H1 (cell line): ENCODE measurements around the gene PSMB9. TPM values are rescaled to one million over a fixed set of nuclear protein-coding genes. Genes with fewer than 3 reads are reported as not detected.

Source experiments
- CTCF ChIA-PET: fragments of 300-600 bp; sonication (Branson Sonifier 250); formaldehyde crosslinking; loops from one replicate; lab custom pipeline; 2021; ENCODE audit not compliant: partially characterized antibody; lab: Charles Lee
- POLR2A ChIA-PET: fragments of 300-600 bp; sonication (Branson Sonifier 250); formaldehyde crosslinking; loops from one replicate; lab custom pipeline; 2021; ENCODE audit warnings: inconsistent platforms; ENCODE audit not compliant: partially characterized antibody; lab: Charles Lee
- DNase-seq, 2 experiments: peaks; one replicate each; pipeline versions ENCODE4 v3.0.0 to v3.0.0-alpha.2; 2010 to 2022; ENCODE audit warnings: low spot score in 2 of 2, low read depth in 1 of 2, mixed read lengths in 1 of 2
- FAIRE-seq: peaks from 2 replicates; lab custom pipeline; 2011; peaks lifted over from hg19 to GRCh38; lab: Jason Lieb, UNC
- H2AFZ ChIP-seq: 2 replicates; pipeline ENCODE4 v1.8.1; 2012; ENCODE audit warnings: low read length, inconsistent platforms
- H2AK5ac ChIP-seq: 2 replicates; pipeline ENCODE4 v1.6.1; 2013; ENCODE audit warnings: low read depth, low read length
- H2BK120ac ChIP-seq: replicated peaks from 2 replicates; pipeline ENCODE3; 2013; ENCODE audit warnings: low read depth, low read length, inconsistent platforms
- H2BK12ac ChIP-seq: 2 replicates; pipeline ENCODE4 v1.6.1; 2013; ENCODE audit warnings: low read depth, low read length
- H2BK15ac ChIP-seq: 2 replicates; pipeline ENCODE4 v1.6.1; 2013; ENCODE audit warnings: low read length
- H2BK20ac ChIP-seq: 2 replicates; pipeline ENCODE4 v1.6.1; 2013; ENCODE audit warnings: low read length
- H2BK5ac ChIP-seq: 2 replicates; pipeline ENCODE4 v1.6.1; 2013; ENCODE audit warnings: low read depth, low read length
- H3K14ac ChIP-seq: 2 replicates; pipeline ENCODE4 v1.6.1; 2013; ENCODE audit warnings: inconsistent platforms; ENCODE audit not compliant: insufficient read length
- H3K18ac ChIP-seq: 2 replicates; pipeline ENCODE4 v1.6.1; 2013; ENCODE audit warnings: low read length; ENCODE audit errors: extremely low read depth
- H3K23ac ChIP-seq: 2 replicates; pipeline ENCODE4 v1.6.1; 2013; ENCODE audit warnings: inconsistent platforms; ENCODE audit not compliant: insufficient read length
- H3K23me2 ChIP-seq: 2 replicates; pipeline ENCODE4 v1.6.1; 2013; ENCODE audit warnings: low read depth, low read length
- H3K27ac ChIP-seq: 2 replicates; pipeline ENCODE4 v1.6.1; 2011; ENCODE audit warnings: low read depth, low read length, inconsistent platforms
- H3K27me3 ChIP-seq, 4 experiments: replicated peaks in 1 of 4; 1 replicate in 1 of 4; 2 replicates in 3 of 4; pipeline versions ENCODE4 v1.6.1 to v1.8.1; 2011 to 2013; ENCODE audit warnings: low read length in 3 of 4, mild to moderate bottlenecking in 3 of 4, inconsistent platforms in 2 of 4, mixed read lengths in 2 of 4, moderate library complexity in 1 of 4; ENCODE audit not compliant: control insufficient read depth in 3 of 4, insufficient read depth in 3 of 4; ENCODE audit errors: extremely low read depth in 1 of 4
- H3K36me3 ChIP-seq, 4 experiments: 2 replicates each; pipeline versions ENCODE4 v1.6.1 to v1.8.1; 2011 to 2013; ENCODE audit warnings: mild to moderate bottlenecking in 4 of 4, low read length in 3 of 4, moderate library complexity in 2 of 4, control low read depth in 1 of 4, inconsistent platforms in 1 of 4; ENCODE audit not compliant: insufficient read depth in 4 of 4, control insufficient read depth in 2 of 4
- H3K4ac ChIP-seq: replicated peaks from 2 replicates; pipeline ENCODE3; 2013; ENCODE audit warnings: low read length, low read depth, mixed read lengths, inconsistent platforms; ENCODE audit not compliant: insufficient read length
- H3K4me1 ChIP-seq, 4 experiments: replicated peaks in 1 of 4; 1 replicate in 1 of 4; 2 replicates in 3 of 4; pipeline versions ENCODE4 v1.6.1 to v1.8.1; 2011 to 2013; ENCODE audit warnings: low read length in 3 of 4, inconsistent platforms in 2 of 4, mixed read lengths in 1 of 4; ENCODE audit not compliant: insufficient read depth in 4 of 4, control insufficient read depth in 3 of 4
- H3K4me2 ChIP-seq, 2 experiments: 2 replicates each; pipeline versions ENCODE4 v1.6.1 to v1.8.1; 2011 to 2013; ENCODE audit warnings: low read depth in 2 of 2, low read length in 2 of 2, control low read depth in 1 of 2, inconsistent platforms in 1 of 2, mild to moderate bottlenecking in 1 of 2; ENCODE audit not compliant: insufficient read depth in 1 of 2
- H3K4me3 ChIP-seq, 4 experiments: fragments of 200-600, 300-600 bp in 1 of 4; sonication (generic), shearing (Covaris generic), sonication (Bioruptor Twin) in 1 of 4; 2 replicates each; pipeline versions ENCODE4 v1.5.1 to v1.8.1; 2011 to 2016; ENCODE audit warnings: low read length in 4 of 4, low read depth in 3 of 4, control low read depth in 2 of 4, inconsistent platforms in 2 of 4, mild to moderate bottlenecking in 2 of 4, mixed read lengths in 1 of 4, moderate library complexity in 1 of 4; ENCODE audit not compliant: insufficient read depth in 2 of 4; ENCODE audit errors: extremely low read depth in 1 of 4
- H3K56ac ChIP-seq: replicated peaks from 2 replicates; pipeline ENCODE3; 2013; ENCODE audit warnings: low read depth, mild to moderate bottlenecking, mixed read lengths, low read length, inconsistent platforms; ENCODE audit not compliant: insufficient read length
- H3K79me1 ChIP-seq: 2 replicates; pipeline ENCODE4 v1.6.1; 2013; ENCODE audit warnings: low read depth, low read length, control low read depth
- H3K79me2 ChIP-seq, 2 experiments: 2 replicates each; pipeline versions ENCODE4 v1.6.1 to v1.8.1; 2012 to 2013; ENCODE audit warnings: low read length in 2 of 2, mild to moderate bottlenecking in 2 of 2, inconsistent platforms in 1 of 2; ENCODE audit not compliant: insufficient read depth in 2 of 2, control insufficient read depth in 1 of 2
- H3K9ac ChIP-seq, 4 experiments: replicated peaks in 1 of 4; 1 replicate in 1 of 4; 2 replicates in 3 of 4; pipeline versions ENCODE4 v1.6.1 to v1.8.1; 2011 to 2013; ENCODE audit warnings: low read depth in 3 of 4, low read length in 3 of 4, control low read depth in 2 of 4, mild to moderate bottlenecking in 2 of 4, moderate library complexity in 2 of 4, inconsistent platforms in 1 of 4; ENCODE audit errors: extremely low read depth in 1 of 4
- H3K9me3 ChIP-seq, 2 experiments: 2 replicates each; pipeline versions ENCODE4 v1.6.1 to v1.8.1; 2012 to 2013; ENCODE audit warnings: mild to moderate bottlenecking in 2 of 2, moderate library complexity in 2 of 2, control low read depth in 1 of 2, inconsistent platforms in 1 of 2, low read depth in 1 of 2, low read length in 1 of 2, mixed read lengths in 1 of 2; ENCODE audit not compliant: insufficient read depth in 2 of 2
- H4K20me1 ChIP-seq, 2 experiments: replicated peaks in 1 of 2; 2 replicates each; pipeline versions ENCODE3 to v1.8.1; 2011 to 2013; ENCODE audit warnings: inconsistent platforms in 2 of 2, low read length in 2 of 2, mild to moderate bottlenecking in 1 of 2; ENCODE audit not compliant: insufficient read depth in 2 of 2, control insufficient read depth in 1 of 2
- H4K5ac ChIP-seq: 2 replicates; pipeline ENCODE4 v1.6.1; 2013; ENCODE audit warnings: low read length, low read depth, mixed read lengths, inconsistent platforms; ENCODE audit not compliant: insufficient read length
- H4K8ac ChIP-seq: 2 replicates; pipeline ENCODE4 v1.8.0; 2013; ENCODE audit warnings: mild to moderate bottlenecking, moderate library complexity, low read length, inconsistent platforms; ENCODE audit not compliant: insufficient read depth; ENCODE audit errors: extremely low read depth
- H4K91ac ChIP-seq: replicated peaks from 2 replicates; pipeline ENCODE3; 2013; ENCODE audit warnings: low read length, mixed read lengths, inconsistent platforms; ENCODE audit not compliant: insufficient read length
- ATF2 ChIP-seq: IDR thresholded peaks from 2 replicates; pipeline ENCODE4 v1.6.1; 2012; ENCODE audit warnings: low read length, inconsistent platforms
- CBX5 ChIP-seq: fragments of 300-800, 300-1000 bp; sonication (generic); IDR thresholded peaks from 2 replicates; pipeline ENCODE4 v1.7.1; 2016; ENCODE audit warnings: antibody characterized with exemption, low read length, low read depth
- EP300 ChIP-seq, 2 experiments: IDR thresholded peaks; 1 replicate in 1 of 2; 2 replicates in 1 of 2; pipeline ENCODE4 v1.6.1; 2011 to 2012; ENCODE audit warnings: low read depth in 2 of 2, low read length in 2 of 2, mild to moderate bottlenecking in 2 of 2, borderline replicate concordance in 1 of 2, inconsistent platforms in 1 of 2, moderate library complexity in 1 of 2
- FOSL1 ChIP-seq: IDR thresholded peaks from 2 replicates; pipeline ENCODE4 v1.6.1; 2011; ENCODE audit warnings: mild to moderate bottlenecking, low read depth, low read length, moderate library complexity; ENCODE audit not compliant: insufficient read depth
- KDM1A ChIP-seq: fragments of 200-600, 300-600 bp; sonication (generic); IDR thresholded peaks from 2 replicates; pipeline ENCODE4 v1.7.1; 2016; ENCODE audit warnings: mild to moderate bottlenecking, low read length, borderline replicate concordance
- KDM5A ChIP-seq: fragments of 200-600 bp; IDR thresholded peaks from 2 replicates; pipeline ENCODE4 v1.7.1; 2012; ENCODE audit warnings: mild to moderate bottlenecking, low read length, inconsistent platforms, mixed read lengths
- PHF8 ChIP-seq: fragments of 200-600 bp; sonication (generic); conservative IDR thresholded peaks from 2 replicates; pipeline ENCODE4 v1.7.1; 2012; ENCODE audit warnings: low read depth, mild to moderate bottlenecking, inconsistent platforms, low read length, moderate library complexity
- RBBP5 ChIP-seq: IDR thresholded peaks from 2 replicates; pipeline ENCODE4 v1.7.1; 2012; ENCODE audit warnings: low read depth, mild to moderate bottlenecking, inconsistent platforms, low read length, moderate library complexity, borderline replicate concordance
- SIX5 ChIP-seq: IDR thresholded peaks from 2 replicates; pipeline ENCODE4 v1.6.1; 2011; ENCODE audit warnings: mild to moderate bottlenecking, low read depth, low read length
- SP2 ChIP-seq: IDR thresholded peaks from 2 replicates; pipeline ENCODE4 v1.6.1; 2012; ENCODE audit warnings: mild to moderate bottlenecking, low read length, inconsistent platforms
- SP4 ChIP-seq: IDR thresholded peaks from 2 replicates; pipeline ENCODE4 v1.6.1; 2012; ENCODE audit warnings: low read length, inconsistent platforms
- SRF ChIP-seq: IDR thresholded peaks from 2 replicates; pipeline ENCODE4 v1.6.1; 2011; ENCODE audit warnings: mild to moderate bottlenecking, low read depth, low read length, moderate library complexity
- SUZ12 ChIP-seq: fragments of 200-600 bp; sonication (generic); IDR thresholded peaks from 2 replicates; pipeline ENCODE4 v1.6.1; 2012; ENCODE audit warnings: mild to moderate bottlenecking, inconsistent platforms, low read length, moderate library complexity, mixed read lengths
- WGBS, 2 experiments: shearing (Covaris generic) in 1 of 2; methylation state at CpG; one replicate each; pipeline versions ENCODE4 v1.1.6 to v1.1.7; 2013 to 2015; ENCODE audit warnings: low lambda C conversion rate in 2 of 2, mixed read lengths in 2 of 2, inconsistent platforms in 1 of 2, low coverage in 1 of 2, missing lambda C conversion rate in 1 of 2; ENCODE audit not compliant: insufficient replicate concordance in 2 of 2, insufficient coverage in 1 of 2, insufficient read length in 1 of 2; ENCODE audit errors: extremely low coverage in 1 of 2, missing lambda C conversion rate in 1 of 2; 5-methylcytosine and 5-hydroxymethylcytosine counted together
- polyA plus RNA-seq, 7 experiments: library from polyadenylated mRNA; depleted of rRNA in 3 of 7; stranded (reverse) in 5 of 7; unstranded in 2 of 7; fragments of >200 nt in 5 of 7; fragments of 200-250 nt in 2 of 7; gene quantifications; 1 replicate in 5 of 7; 2 replicates in 1 of 7; 4 replicates in 1 of 7; pipeline versions ENCODE4 v1.2.1 to v1.2.3, GENCODE V29; 2011 to 2013; ENCODE audit warnings: missing spikeins in 2 of 7, mixed read lengths in 2 of 7
- total RNA-seq: library from RNA; stranded (reverse); fragmentation: NEBNext Ultra II Directional; extraction: Animal tissue kit (Norgen Biotek cat#: 25700); gene quantifications from 2 replicates; pipeline ENCODE4 v1.2.1, GENCODE V29; 2021

Gene PSMB9
- total and polyA plus RNA-seq, 2 of the 8 experiments (the other 6 are each of a cell fraction or from before 2014, with no cell fraction given), result 4.5 to 22.8 TPM

GRCh38 chr6:32876603-32877002, 22.6 kb downstream of the PSMB9 start:
- Histone ChIP-seq H3K27ac (no peak overlapping the region), H2BK20ac (no peak overlapping the region), H4K20me1 (no peaks in the 10 kb centered on the region), H3K14ac (no peak overlapping the region), H3K56ac (no peak overlapping the region), H3K4ac (no peak overlapping the region), H3K79me2 (no peaks in the 10 kb centered on the region), H2BK5ac (no peak overlapping the region), H3K27me3 (no peaks in the 10 kb centered on the region), H3K4me3 (no peak overlapping the region), H4K5ac (no peak overlapping the region)
- no peak for DNase-seq
- 82% methylated on average over 2 of the region's 2 CpGs; no CpG with 5 or more reads in 1 of the 2 experiments for WGBS, 2 experiments
- POLR2A ChIA-PET, result interaction anchor here (2.4 kb wide), 1 partner anchor 95 kb away, joined by 10 read pairs; no protein-coding TSS in a partner anchor
- TF ChIP-seq CBX5, result no peak
- no peak for TF ChIP-seq SUZ12
- no peak for TF ChIP-seq ATF2
- TF ChIP-seq SP2, result no peak
- TF ChIP-seq PHF8, result no peak
- TF ChIP-seq EP300 (IDR thresholded peaks at IDR 0.05; ENCODE audit: borderline replicate concordance in 1 of 2, low read depth in 2 of 2, low read length in 2 of 2), result no peak
- no peak for TF ChIP-seq SIX5
- TF ChIP-seq FOSL1, result no peak
- no peak for TF ChIP-seq KDM5A
- TF ChIP-seq SRF, result no peak
- no peak for TF ChIP-seq RBBP5
- no peak for TF ChIP-seq KDM1A
- TF ChIP-seq SP4, result no peak
- TF ChIP-seq, all 59 proteins: peak for 0
- CTCF ChIA-PET, result interaction anchor here (0.9 to 1.6 kb wide), 2 partner anchors 9 to 57 kb away, joined by 4 to 7 read pairs; no protein-coding TSS in a partner anchor
- Histone ChIP-seq H3K23ac (no peak overlapping the region), H3K9ac (no peak overlapping the region), H3K4me2 (no peak overlapping the region), H2BK120ac (no peak overlapping the region), H3K4me1 (no peaks in the 10 kb centered on the region), H2BK15ac (no peak overlapping the region), H4K8ac (no peak overlapping the region), H3K23me2 (no peaks in the 10 kb centered on the region), H2AFZ (no peak overlapping the region), H4K91ac (no peak overlapping the region), H2AK5ac (no peak overlapping the region), H2BK12ac (no peak overlapping the region), H3K18ac (no peak overlapping the region), H3K36me3 (no peaks in the 10 kb centered on the region), H3K79me1 (no peaks in the 10 kb centered on the region), H3K9me3 (no peaks in the 10 kb centered on the region)
- FAIRE-seq, result no peak
